ENCODE data around the gene SLC36A2.
"Not testable (repeated sequence)": the region's sequence is repeated elsewhere in the genome, so short reads cannot be mapped to it uniquely, and the experiment has no call there.

SLC36A2 gene

GRCh38 chr5:151320481-151320880, 26.9 kb downstream of the SLC36A2 start:
- no peaks in the 10 kb centered on the region for H3K9me3 ChIP-seq (ENCODE audit: control insufficient read depth, insufficient read depth, low read length)
- no peaks in the 10 kb centered on the region for H3K4me1 ChIP-seq (ENCODE audit: control insufficient read depth, insufficient read depth, low read length)
- no peaks in the 10 kb centered on the region for H3K27me3 ChIP-seq (ENCODE audit: control insufficient read depth, insufficient read depth, low read length)
- no peak overlapping the region for H3K9ac ChIP-seq (ENCODE audit: low read depth, low read length)
- no peaks in the 10 kb centered on the region for H3K36me3 ChIP-seq (ENCODE audit: control insufficient read depth, insufficient read depth, low read length)
- no peak overlapping the region for H3K4me3 ChIP-seq (ENCODE audit: low read depth, low read length)

GRCh38 chr5:151318850-151319732, 28.3 kb downstream of the SLC36A2 start:
- H3K27me3 ChIP-seq (ENCODE audit: control insufficient read depth, insufficient read depth, low read length), result no peaks in the 10 kb centered on the region
- H3K9ac ChIP-seq (ENCODE audit: low read depth, low read length), result no peak overlapping the region
- H3K9me3 ChIP-seq (ENCODE audit: control insufficient read depth, insufficient read depth, low read length), result no peaks in the 10 kb centered on the region
- no peaks in the 10 kb centered on the region for H3K36me3 ChIP-seq (ENCODE audit: control insufficient read depth, insufficient read depth, low read length)
- no peaks in the 10 kb centered on the region for H3K4me1 ChIP-seq (ENCODE audit: control insufficient read depth, insufficient read depth, low read length)
- H3K4me3 ChIP-seq (ENCODE audit: low read depth, low read length), result no peak overlapping the region

GRCh38 chr5:151317871-151318270, 29.5 kb downstream of the SLC36A2 start:
- H3K4me3 ChIP-seq (ENCODE audit: low read depth, low read length), result no peak overlapping the region

GRCh38 chr5:151315998-151316597, 31.3 kb downstream of the SLC36A2 start:
- no peaks in the 10 kb centered on the region for H3K27me3 ChIP-seq (ENCODE audit: control insufficient read depth, insufficient read depth, low read length)

More at GRCh38 chr5:151317871-151318270, 29.5 kb downstream of the SLC36A2 start:
- no peaks in the 10 kb centered on the region for H3K27me3 ChIP-seq (ENCODE audit: control insufficient read depth, insufficient read depth, low read length)
- H3K9me3 ChIP-seq (ENCODE audit: control insufficient read depth, insufficient read depth, low read length), result no peaks in the 10 kb centered on the region
- no peak overlapping the region for H3K9ac ChIP-seq (ENCODE audit: low read depth, low read length)
- H3K36me3 ChIP-seq (ENCODE audit: control insufficient read depth, insufficient read depth, low read length), result no peaks in the 10 kb centered on the region
- H3K4me1 ChIP-seq (ENCODE audit: control insufficient read depth, insufficient read depth, low read length), result peaks cover 6% of the 10 kb centered on the region

GRCh38 chr5:151313357-151313756, 34.0 kb downstream of the SLC36A2 start:
- no peak overlapping the region for H3K4me3 ChIP-seq (ENCODE audit: low read depth, low read length)

More at GRCh38 chr5:151315998-151316597, 31.3 kb downstream of the SLC36A2 start:
- no peaks in the 10 kb centered on the region for H3K36me3 ChIP-seq (ENCODE audit: control insufficient read depth, insufficient read depth, low read length)
- no peak overlapping the region for H3K9ac ChIP-seq (ENCODE audit: low read depth, low read length)
- peaks cover 11% of the 10 kb centered on the region for H3K4me1 ChIP-seq (ENCODE audit: control insufficient read depth, insufficient read depth, low read length)
- no peak overlapping the region for H3K4me3 ChIP-seq (ENCODE audit: low read depth, low read length)
- no peaks in the 10 kb centered on the region for H3K9me3 ChIP-seq (ENCODE audit: control insufficient read depth, insufficient read depth, low read length)

GRCh38 chr5:151312756-151313324, 34.5 kb downstream of the SLC36A2 start:
- Histone ChIP-seq H3K4me3 (ENCODE audit: low read depth, low read length) (no peak overlapping the region), H3K9ac (ENCODE audit: low read depth, low read length) (no peak overlapping the region), H3K4me1 (ENCODE audit: control insufficient read depth, insufficient read depth, low read length) (peaks cover 11% of the 10 kb centered on the region), H3K9me3 (ENCODE audit: control insufficient read depth, insufficient read depth, low read length) (no peaks in the 10 kb centered on the region), H3K36me3 (ENCODE audit: control insufficient read depth, insufficient read depth, low read length) (no peaks in the 10 kb centered on the region), H3K27me3 (ENCODE audit: control insufficient read depth, insufficient read depth, low read length) (no peaks in the 10 kb centered on the region)

More at GRCh38 chr5:151313357-151313756, 34.0 kb downstream of the SLC36A2 start:
- H3K27me3 ChIP-seq (ENCODE audit: control insufficient read depth, insufficient read depth, low read length), result no peaks in the 10 kb centered on the region
- no peaks in the 10 kb centered on the region for H3K9me3 ChIP-seq (ENCODE audit: control insufficient read depth, insufficient read depth, low read length)
- H3K4me1 ChIP-seq (ENCODE audit: control insufficient read depth, insufficient read depth, low read length), result peaks cover 11% of the 10 kb centered on the region
- no peak overlapping the region for H3K9ac ChIP-seq (ENCODE audit: low read depth, low read length)
- H3K36me3 ChIP-seq (ENCODE audit: control insufficient read depth, insufficient read depth, low read length), result no peaks in the 10 kb centered on the region

- H3K36me3 ChIP-seq (ENCODE audit: control insufficient read depth, insufficient read depth, low read length), result no peaks in the 10 kb centered on the region
- H3K9me3 ChIP-seq (ENCODE audit: control insufficient read depth, insufficient read depth, low read length), result no peaks in the 10 kb centered on the region
- no peaks in the 10 kb centered on the region for H3K27me3 ChIP-seq (ENCODE audit: control insufficient read depth, insufficient read depth, low read length)
- no peak overlapping the region for H3K9ac ChIP-seq (ENCODE audit: low read depth, low read length)
- peaks cover 11% of the 10 kb centered on the region for H3K4me1 ChIP-seq (ENCODE audit: control insufficient read depth, insufficient read depth, low read length)
- no peak overlapping the region for H3K4me3 ChIP-seq (ENCODE audit: low read depth, low read length)
These were observed 36.4 kb downstream of the SLC36A2 start for GRCh38 chr5:151310932-151311331.

- not testable (repeated sequence) for H3K9me3 ChIP-seq (ENCODE audit: control insufficient read depth, insufficient read depth, low read length); H3K36me3 ChIP-seq (ENCODE audit: control insufficient read depth, insufficient read depth, low read length); H3K9ac ChIP-seq (ENCODE audit: low read depth, low read length); H3K27me3 ChIP-seq (ENCODE audit: control insufficient read depth, insufficient read depth, low read length); H3K4me3 ChIP-seq (ENCODE audit: low read depth, low read length)
- H3K4me1 ChIP-seq (ENCODE audit: control insufficient read depth, insufficient read depth, low read length), result peaks cover 11% of the 10 kb centered on the region
These were observed 37.5 kb downstream of the SLC36A2 start for GRCh38 chr5:151309821-151310220.

- not testable (repeated sequence) for H3K4me3 ChIP-seq (ENCODE audit: low read depth, low read length); H3K27me3 ChIP-seq (ENCODE audit: control insufficient read depth, insufficient read depth, low read length); H3K9ac ChIP-seq (ENCODE audit: low read depth, low read length); H3K9me3 ChIP-seq (ENCODE audit: control insufficient read depth, insufficient read depth, low read length); H3K36me3 ChIP-seq (ENCODE audit: control insufficient read depth, insufficient read depth, low read length)
- H3K4me1 ChIP-seq (ENCODE audit: control insufficient read depth, insufficient read depth, low read length), result peaks cover 11% of the 10 kb centered on the region
These were observed 38.1 kb downstream of the SLC36A2 start for GRCh38 chr5:151309266-151309665.

GRCh38 chr5:151303666-151304065, 43.7 kb downstream of the SLC36A2 start, which contains the start of gene SLC36A3:
TSS of gene SLC36A3 (minus strand) at chr5:151303766. CDS start at chr5:151303354, 412 bp downstream.
- H3K36me3 ChIP-seq (ENCODE audit: control insufficient read depth, insufficient read depth, low read length), result no peaks in the 10 kb centered on the region
- H3K4me1 ChIP-seq (ENCODE audit: control insufficient read depth, insufficient read depth, low read length), result no peaks in the 10 kb centered on the region
- H3K27me3 ChIP-seq (ENCODE audit: control insufficient read depth, insufficient read depth, low read length), result no peaks in the 10 kb centered on the region
- no peaks in the 10 kb centered on the region for H3K9me3 ChIP-seq (ENCODE audit: control insufficient read depth, insufficient read depth, low read length)
- H3K9ac ChIP-seq (ENCODE audit: low read depth, low read length), result no peak within 1 kb of the TSS
- H3K4me3 ChIP-seq (ENCODE audit: low read depth, low read length), result no peak within 1 kb of the TSS

GRCh38 chr5:151298063-151298855, 49.1 kb downstream of the SLC36A2 start:
- Histone ChIP-seq H3K4me1 (ENCODE audit: control insufficient read depth, insufficient read depth, low read length) (no peaks in the 10 kb centered on the region), H3K27me3 (ENCODE audit: control insufficient read depth, insufficient read depth, low read length) (no peaks in the 10 kb centered on the region), H3K36me3 (ENCODE audit: control insufficient read depth, insufficient read depth, low read length) (no peaks in the 10 kb centered on the region), H3K9me3 (ENCODE audit: control insufficient read depth, insufficient read depth, low read length) (no peaks in the 10 kb centered on the region), H3K9ac (ENCODE audit: low read depth, low read length) (no peak overlapping the region), H3K4me3 (ENCODE audit: low read depth, low read length) (no peak overlapping the region)

Measured in iPS-15b (cell line).